Vagina (tissue), 2 donors: ENCODE results near the gene CSF3R. TPM values are rescaled to one million over a fixed set of nuclear protein-coding genes. Genes with fewer than 3 reads are reported as not detected.

ENCODE experiments used
- DNase-seq, 2 donors: peaks; one replicate each; pipeline ENCODE4 v3.0.0-alpha.2; 2017; ENCODE audit errors: extremely low spot score in 2 of 2
- H3K27ac ChIP-seq: fragments of 200-600 bp; sonication (generic); one replicate; pipeline ENCODE4 v1.5.1; 2019
- H3K27me3 ChIP-seq: fragments of 200-600 bp; sonication (generic); one replicate; pipeline ENCODE4 v1.5.1; 2019
- H3K36me3 ChIP-seq, 2 donors: fragments of 200-600 bp; sonication (generic); one replicate each; pipeline ENCODE4 v1.5.1; 2017 to 2019
- H3K4me1 ChIP-seq: fragments of 200-600 bp; sonication (generic); one replicate; pipeline ENCODE4 v1.5.1; 2019
- H3K4me3 ChIP-seq, 2 donors: fragments of 200-600 bp; sonication (generic); 1 replicate in 1 of 2; 2 replicates in 1 of 2; pipeline ENCODE4 v1.5.1; 2016 to 2019
- H3K9me3 ChIP-seq: fragments of 200-600 bp; sonication (generic); one replicate; pipeline ENCODE4 v1.5.1; 2019
- CTCF ChIP-seq, 3 experiments: fragments of 450-650 bp in 2 of 3; fragments of 200-600 bp in 1 of 3; sonication (generic) in 1 of 3; IDR thresholded peaks; one replicate each; pipeline ENCODE4 v1.5.1; 2017 to 2019; ENCODE audit warnings: antibody characterized with exemption in 3 of 3, mild to moderate bottlenecking in 2 of 3, moderate library complexity in 2 of 3
- POLR2A ChIP-seq, 2 donors: fragments of 450-650 bp; IDR thresholded peaks; one replicate each; pipeline ENCODE4 v1.6.1; 2017; ENCODE audit warnings: antibody characterized with exemption in 2 of 2, mild to moderate bottlenecking in 2 of 2, moderate library complexity in 2 of 2
- POLR2AphosphoS5 ChIP-seq, 2 donors: sonication (generic); formaldehyde crosslinking; IDR thresholded peaks; one replicate each; pipeline ENCODE4 v1.9.0; 2017; ENCODE audit warnings: antibody characterized with exemption in 2 of 2, mild to moderate bottlenecking in 2 of 2, low read depth in 1 of 2; ENCODE audit not compliant: insufficient read depth in 1 of 2
- intact Hi-C: fragments of 100-400 bp; cut with DNase I; formaldehyde crosslinking; loops from one replicate; pipeline ENCODE4 v1.15.1; 2023
- total RNA-seq: library from RNA; depleted of rRNA; stranded (reverse); fragments of >200 nt; gene quantifications from one replicate; pipeline ENCODE4 v1.2.3, GENCODE V29; 2016

Gene CSF3R
- total RNA-seq, 1 donor from 2014 or later = 8.8 TPM

GRCh38 chr1:36425791-36426190 is 56.9 kb downstream of the CSF3R start:
- TF ChIP-seq POLR2AphosphoS5 (IDR thresholded peaks at IDR 0.05; ENCODE audit: insufficient read depth in 1 of 2, low read depth in 1 of 2) (no peak), POLR2A (IDR thresholded peaks at IDR 0.05) (no peak), CTCF (IDR thresholded peaks at IDR 0.05) (no peak)
- Histone ChIP-seq H3K9me3 (no peaks in the 10 kb centered on the region), H3K4me1 (no peaks in the 10 kb centered on the region), H3K27ac (no peak overlapping the region), H3K36me3 (peaks cover 0 to 7% of the 10 kb centered on the region in 2 donors), H3K4me3 (no peak overlapping the region), H3K27me3 (no peaks in the 10 kb centered on the region)
- intact Hi-C loops = no loop called here
- DNase-seq = no peak

- Histone ChIP-seq H3K4me3 (no peak overlapping the region), H3K36me3 (peaks cover 0 to 7% of the 10 kb centered on the region in 2 donors), H3K4me1 (peaks cover 6% of the 10 kb centered on the region), H3K27ac (no peak overlapping the region), H3K9me3 (no peaks in the 10 kb centered on the region), H3K27me3 (no peaks in the 10 kb centered on the region)
- TF ChIP-seq POLR2AphosphoS5 (IDR thresholded peaks at IDR 0.05; ENCODE audit: insufficient read depth in 1 of 2, low read depth in 1 of 2) = no peak
- no peak for TF ChIP-seq CTCF (IDR thresholded peaks at IDR 0.05)
- DNase-seq = no peak
- intact Hi-C loops = loop anchor here (5.0 kb wide), 2 partner anchors 79 to 319 kb away; no protein-coding TSS in a partner anchor
These were observed 61.1 kb downstream of the CSF3R start for GRCh38 chr1:36421649-36422048.

GRCh38 chr1:36420836-36421317 is 61.8 kb downstream of the CSF3R start:
- Histone ChIP-seq H3K27ac (peak overlapping the region; percentile 69), H3K36me3 (peaks cover 0 to 7% of the 10 kb centered on the region in 2 donors)

GRCh38 chr1:36420409-36420808 is 62.3 kb downstream of the CSF3R start:
- peak overlapping the region; percentile 69 for H3K27ac ChIP-seq
- intact Hi-C loops = loop anchor here (5.0 kb wide), 2 partner anchors 78 to 318 kb away; no protein-coding TSS in a partner anchor

More at GRCh38 chr1:36420836-36421317, 61.8 kb downstream of the CSF3R start:
- Histone ChIP-seq H3K27me3 (no peaks in the 10 kb centered on the region), H3K4me1 (peaks cover 6% of the 10 kb centered on the region), H3K9me3 (no peaks in the 10 kb centered on the region), H3K4me3 (no peak overlapping the region)
- TF ChIP-seq POLR2AphosphoS5 (IDR thresholded peaks at IDR 0.05; ENCODE audit: insufficient read depth in 1 of 2, low read depth in 1 of 2) = peak in 1 of 2 donors; percentile 50
- TF ChIP-seq CTCF (IDR thresholded peaks at IDR 0.05) = peak; percentile 83 to 94 (median 88)
- TF ChIP-seq POLR2A (IDR thresholded peaks at IDR 0.05) = no peak
- intact Hi-C loops = loop anchor here (5.0 kb wide), 2 partner anchors 79 to 319 kb away; no protein-coding TSS in a partner anchor
- DNase-seq = no peak

More at GRCh38 chr1:36420409-36420808, 62.3 kb downstream of the CSF3R start:
- Histone ChIP-seq H3K27me3 (no peaks in the 10 kb centered on the region), H3K9me3 (no peaks in the 10 kb centered on the region), H3K4me3 (no peak overlapping the region), H3K4me1 (peaks cover 6% of the 10 kb centered on the region), H3K36me3 (peaks cover 0 to 7% of the 10 kb centered on the region in 2 donors)
- DNase-seq = no peak
- TF ChIP-seq POLR2AphosphoS5 (IDR thresholded peaks at IDR 0.05; ENCODE audit: insufficient read depth in 1 of 2, low read depth in 1 of 2) = no peak
- TF ChIP-seq CTCF (IDR thresholded peaks at IDR 0.05) = no peak
- no peak for TF ChIP-seq POLR2A (IDR thresholded peaks at IDR 0.05)
